ENCODE data around the gene NMUR1.

Gene NMUR1

GRCh38 chr2:231552752-231553151, 22.5 kb upstream of the NMUR1 start:
- no peak for DNase-seq

- DNase-seq, result no peak
Measured at GRCh38 chr2:231549446-231550239, 19.4 kb upstream of the NMUR1 start.

GRCh38 chr2:231548752-231549151, 18.5 kb upstream of the NMUR1 start:
- DNase-seq, result no peak

- no peak for DNase-seq
Measured at GRCh38 chr2:231547315-231548110, 17.3 kb upstream of the NMUR1 start.

- no peak for DNase-seq
Measured at GRCh38 chr2:231546014-231546715, 15.9 kb upstream of the NMUR1 start.

- peak; percentile 93 for DNase-seq
Measured at GRCh38 chr2:231545105-231545902, 15.1 kb upstream of the NMUR1 start.

GRCh38 chr2:231542136-231542535, 11.9 kb upstream of the NMUR1 start:
- no peak for DNase-seq

- DNase-seq, result no peak
Measured at GRCh38 chr2:231541645-231542044, 11.4 kb upstream of the NMUR1 start.

- no peak for DNase-seq
Measured at GRCh38 chr2:231539991-231540390, 9.7 kb upstream of the NMUR1 start.

- no peak for DNase-seq
Measured at GRCh38 chr2:231535961-231536360, 5.7 kb upstream of the NMUR1 start.

GRCh38 chr2:231533777-231534125, 3.5 kb upstream of the NMUR1 start:
- no peak for DNase-seq

- DNase-seq, result no peak
Measured at GRCh38 chr2:231533086-231533776, 3.0 kb upstream of the NMUR1 start.

GRCh38 chr2:231532756-231533035, 2.5 kb upstream of the NMUR1 start:
- no peak for DNase-seq

- no peak for DNase-seq
Measured at GRCh38 chr2:231531883-231532755, 1.9 kb upstream of the NMUR1 start.

- no peak for DNase-seq
Measured at GRCh38 chr2:231531466-231531865, 1.2 kb upstream of the NMUR1 start.

GRCh38 chr2:231528636-231529030, 1.6 kb downstream of the NMUR1 start:
- no peak for DNase-seq

- no peak for DNase-seq
Measured at GRCh38 chr2:231527955-231528635, 2.1 kb downstream of the NMUR1 start.

GRCh38 chr2:231527091-231527395, 3.2 kb downstream of the NMUR1 start:
- DNase-seq, result no peak

GRCh38 chr2:231526341-231527090, 3.7 kb downstream of the NMUR1 start:
- DNase-seq, result no peak

Data from suppressor macrophage treated with lipopolysaccharide for 4 hours (primary cell).